ENCODE data around the gene HOXA13.

DNA sequence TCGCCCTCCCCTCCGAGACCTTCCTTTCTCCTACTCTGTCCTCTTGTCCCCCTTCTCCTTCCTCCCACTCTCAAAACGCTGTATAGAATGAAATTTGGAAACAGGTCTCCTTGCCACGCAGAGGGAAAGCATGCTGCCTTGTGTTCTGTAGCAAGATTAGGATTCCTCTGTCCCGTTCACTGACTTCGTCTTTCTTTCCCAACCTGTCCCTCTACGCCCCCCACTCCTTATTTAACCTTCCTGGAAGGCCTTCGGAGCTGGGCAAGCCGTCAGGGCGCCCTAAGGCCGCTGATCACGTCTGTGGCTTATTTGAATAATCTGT is 35.9 kb downstream of the HOXA13 start:
- TF ChIP-seq, protein P1, sequence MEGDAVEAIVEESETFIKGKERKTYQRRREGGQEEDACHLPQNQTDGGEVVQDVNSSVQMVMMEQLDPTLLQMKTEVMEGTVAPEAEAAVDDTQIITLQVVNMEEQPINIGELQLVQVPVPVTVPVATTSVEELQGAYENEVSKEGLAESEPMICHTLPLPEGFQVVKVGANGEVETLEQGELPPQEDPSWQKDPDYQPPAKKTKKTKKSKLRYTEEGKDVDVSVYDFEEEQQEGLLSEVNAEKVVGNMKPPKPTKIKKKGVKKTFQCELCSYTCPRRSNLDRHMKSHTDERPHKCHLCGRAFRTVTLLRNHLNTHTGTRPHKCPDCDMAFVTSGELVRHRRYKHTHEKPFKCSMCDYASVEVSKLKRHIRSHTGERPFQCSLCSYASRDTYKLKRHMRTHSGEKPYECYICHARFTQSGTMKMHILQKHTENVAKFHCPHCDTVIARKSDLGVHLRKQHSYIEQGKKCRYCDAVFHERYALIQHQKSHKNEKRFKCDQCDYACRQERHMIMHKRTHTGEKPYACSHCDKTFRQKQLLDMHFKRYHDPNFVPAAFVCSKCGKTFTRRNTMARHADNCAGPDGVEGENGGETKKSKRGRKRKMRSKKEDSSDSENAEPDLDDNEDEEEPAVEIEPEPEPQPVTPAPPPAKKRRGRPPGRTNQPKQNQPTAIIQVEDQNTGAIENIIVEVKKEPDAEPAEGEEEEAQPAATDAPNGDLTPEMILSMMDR (IDR thresholded peaks at IDR 0.05): no peak
- TF ChIP-seq POLR2A (IDR thresholded peaks at IDR 0.05; ENCODE audit: low read depth) (no peak), EP300 (IDR thresholded peaks at IDR 0.05) (no peak), POLR2AphosphoS5 (IDR thresholded peaks at IDR 0.05) (no peak)
